Keratinocyte (primary cell): ENCODE measurements around the gene C12orf75. TPM values are rescaled to one million over a fixed set of nuclear protein-coding genes. Genes with fewer than 3 reads are reported as not detected.

Experiments
- DNase-seq: peaks from one replicate; pipeline ENCODE4 v3.0.0-alpha.2; 2011; ENCODE audit warnings: low read depth, missing footprints, low spot score
- FAIRE-seq: peaks from 2 replicates; lab custom pipeline; 2011; peaks lifted over from hg19 to GRCh38; lab: Jason Lieb, UNC
- H2AFZ ChIP-seq: 2 replicates; pipeline ENCODE4 v1.6.0; 2012; ENCODE audit warnings: low read length, control low read depth, inconsistent platforms; ENCODE audit not compliant: control insufficient read depth
- H3K27ac ChIP-seq: 2 replicates; pipeline ENCODE4 v1.5.1; 2011; ENCODE audit warnings: low read length; ENCODE audit not compliant: control insufficient read depth, insufficient read depth
- H3K27me3 ChIP-seq: 3 replicates; pipeline ENCODE4 v1.6.0; 2011; ENCODE audit warnings: low read length; ENCODE audit not compliant: control insufficient read depth, insufficient read depth; ENCODE audit errors: extremely low read depth
- H3K36me3 ChIP-seq, 2 experiments: 2 replicates in 1 of 2; 3 replicates in 1 of 2; pipeline ENCODE4 v1.5.1; 2011; ENCODE audit warnings: low read length in 2 of 2, mild to moderate bottlenecking in 1 of 2; ENCODE audit not compliant: control insufficient read depth in 2 of 2, insufficient read depth in 2 of 2; ENCODE audit errors: extremely low read depth in 1 of 2
- H3K4me1 ChIP-seq: 3 replicates; pipeline ENCODE4 v1.5.1; 2011; ENCODE audit warnings: low read length; ENCODE audit not compliant: control insufficient read depth, insufficient read depth; ENCODE audit errors: extremely low read depth
- H3K4me2 ChIP-seq: 3 replicates; pipeline ENCODE4 v1.6.0; 2011; ENCODE audit warnings: low read depth, low read length; ENCODE audit not compliant: control insufficient read depth, insufficient read depth; ENCODE audit errors: extremely low read depth
- H3K4me3 ChIP-seq, 3 experiments: fragments of 200-600 bp in 1 of 3; sonication (generic) in 1 of 3; 2 replicates in 2 of 3; 3 replicates in 1 of 3; pipeline ENCODE4 v1.5.1; 2011 to 2016; ENCODE audit warnings: low read length in 3 of 3, mild to moderate bottlenecking in 3 of 3, control low read depth in 2 of 3, inconsistent platforms in 1 of 3, low read depth in 1 of 3, mixed read lengths in 1 of 3, mixed run types in 1 of 3, moderate library complexity in 1 of 3; ENCODE audit not compliant: control insufficient read depth in 2 of 3, insufficient read depth in 2 of 3; ENCODE audit errors: extremely low read depth in 1 of 3
- H3K79me2 ChIP-seq: 2 replicates; pipeline ENCODE4 v1.6.0; 2012; ENCODE audit warnings: low read length; ENCODE audit not compliant: control insufficient read depth, insufficient read depth
- H3K9ac ChIP-seq: 3 replicates; pipeline ENCODE4 v1.6.0; 2011; ENCODE audit warnings: low read length; ENCODE audit not compliant: control insufficient read depth, insufficient read depth; ENCODE audit errors: extremely low read depth
- H3K9me1 ChIP-seq: 3 replicates; pipeline ENCODE4 v1.6.0; 2011; ENCODE audit warnings: low read length; ENCODE audit not compliant: control insufficient read depth, insufficient read depth; ENCODE audit errors: extremely low read depth
- H3K9me3 ChIP-seq: 2 replicates; pipeline ENCODE4 v1.5.1; 2012; ENCODE audit warnings: low read depth, low read length; ENCODE audit not compliant: control insufficient read depth
- H4K20me1 ChIP-seq: 3 replicates; pipeline ENCODE4 v1.6.0; 2011; ENCODE audit warnings: low read length; ENCODE audit not compliant: control insufficient read depth, insufficient read depth; ENCODE audit errors: extremely low read depth
- CTCF ChIP-seq, 3 experiments: IDR thresholded peaks in 1 of 3; conservative IDR thresholded peaks in 1 of 3; optimal IDR thresholded peaks in 1 of 3; 2 replicates in 2 of 3; 3 replicates in 1 of 3; pipeline versions ENCODE3 to v1.5.1; 2011; ENCODE audit warnings: low read length in 3 of 3, mild to moderate bottlenecking in 3 of 3, moderate library complexity in 2 of 3, control low read depth in 1 of 3, inconsistent platforms in 1 of 3; ENCODE audit not compliant: insufficient read depth in 2 of 3; ENCODE audit errors: extremely low read depth in 1 of 3
- EZH2 ChIP-seq: IDR thresholded peaks from one replicate; pipeline ENCODE4 v1.6.1; 2012; ENCODE audit warnings: inconsistent platforms, mild to moderate bottlenecking, low read length, moderate library complexity
- dilution Hi-C: fragments of 300-500 bp; cut with MboI; formaldehyde crosslinking; loops from one replicate; pipeline ENCODE4 v1.7.0; 2020; ENCODE audit warnings: low sequenced_read_pairs; ENCODE audit not compliant: extremely low pct_ligation_motif_present
- polyA plus RNA-seq, 5 experiments: library from polyadenylated mRNA; depleted of rRNA in 3 of 5; stranded (reverse) in 3 of 5; stranded (forward) in 1 of 5; unstranded in 1 of 5; fragments of >200 nt; gene quantifications; 1 replicate in 1 of 5; 2 replicates in 3 of 5; 3 replicates in 1 of 5; pipeline versions ENCODE4 v1.2.1 to v1.2.3, GENCODE V29; 2011 to 2012; ENCODE audit warnings: missing spikeins in 2 of 5, low read depth in 1 of 5, low replicate concordance in 1 of 5

Gene C12orf75
- polyA plus RNA-seq, 1 donor (not counting 4 experiments of a cell fraction or from before 2014, with no cell fraction given): 160 TPM

- Histone ChIP-seq H3K27me3 (no peaks in the 10 kb centered on the region), H4K20me1 (no peaks in the 10 kb centered on the region), H3K4me2 (no peak overlapping the region), H3K79me2 (no peaks in the 10 kb centered on the region), H3K4me3 (no peak overlapping the region), H2AFZ (no peak overlapping the region), H3K4me1 (peaks cover 4% of the 10 kb centered on the region), H3K9me1 (no peaks in the 10 kb centered on the region), H3K36me3 (no peaks in the 10 kb centered on the region), H3K9ac (no peak overlapping the region), H3K9me3 (no peaks in the 10 kb centered on the region), H3K27ac (no peak overlapping the region)
- no peak for FAIRE-seq
- no peak for TF ChIP-seq CTCF (optimal IDR thresholded peaks at IDR 0.05 in 1 of 3, IDR thresholded peaks at IDR 0.05 in 1 of 3, conservative IDR thresholded peaks at IDR 0.05 in 1 of 3; ENCODE audit: extremely low read depth in 1 of 3, insufficient read depth in 2 of 3, low read length in 3 of 3)
- TF ChIP-seq EZH2: no peak
- no peak for DNase-seq
- dilution Hi-C loops: no loop called here
Observed at GRCh38 chr12:105294161-105294560, 36.3 kb upstream of the C12orf75 start.

GRCh38 chr12:105294886-105295479, 35.5 kb upstream of the C12orf75 start:
- Histone ChIP-seq H3K79me2 (no peaks in the 10 kb centered on the region), H3K4me2 (no peak overlapping the region), H3K36me3 (no peaks in the 10 kb centered on the region), H3K9ac (no peak overlapping the region), H3K4me3 (no peak overlapping the region), H3K27me3 (no peaks in the 10 kb centered on the region), H3K9me1 (no peaks in the 10 kb centered on the region), H3K4me1 (peaks cover 4% of the 10 kb centered on the region), H3K9me3 (no peaks in the 10 kb centered on the region), H3K27ac (no peak overlapping the region), H4K20me1 (no peaks in the 10 kb centered on the region), H2AFZ (no peak overlapping the region)
- FAIRE-seq (peak; percentile 20), DNase-seq (no peak)
- TF ChIP-seq EZH2: no peak
- dilution Hi-C loops: no loop called here
